GM10847 (cell line): ENCODE measurements around the gene NR6A1.

ENCODE experiments used
- POLR2A ChIP-seq: IDR thresholded peaks from 2 replicates; pipeline ENCODE4 v1.6.1; 2011; ENCODE audit not compliant: insufficient read length; ENCODE audit errors: extremely low read depth

NR6A1 gene

DNA sequence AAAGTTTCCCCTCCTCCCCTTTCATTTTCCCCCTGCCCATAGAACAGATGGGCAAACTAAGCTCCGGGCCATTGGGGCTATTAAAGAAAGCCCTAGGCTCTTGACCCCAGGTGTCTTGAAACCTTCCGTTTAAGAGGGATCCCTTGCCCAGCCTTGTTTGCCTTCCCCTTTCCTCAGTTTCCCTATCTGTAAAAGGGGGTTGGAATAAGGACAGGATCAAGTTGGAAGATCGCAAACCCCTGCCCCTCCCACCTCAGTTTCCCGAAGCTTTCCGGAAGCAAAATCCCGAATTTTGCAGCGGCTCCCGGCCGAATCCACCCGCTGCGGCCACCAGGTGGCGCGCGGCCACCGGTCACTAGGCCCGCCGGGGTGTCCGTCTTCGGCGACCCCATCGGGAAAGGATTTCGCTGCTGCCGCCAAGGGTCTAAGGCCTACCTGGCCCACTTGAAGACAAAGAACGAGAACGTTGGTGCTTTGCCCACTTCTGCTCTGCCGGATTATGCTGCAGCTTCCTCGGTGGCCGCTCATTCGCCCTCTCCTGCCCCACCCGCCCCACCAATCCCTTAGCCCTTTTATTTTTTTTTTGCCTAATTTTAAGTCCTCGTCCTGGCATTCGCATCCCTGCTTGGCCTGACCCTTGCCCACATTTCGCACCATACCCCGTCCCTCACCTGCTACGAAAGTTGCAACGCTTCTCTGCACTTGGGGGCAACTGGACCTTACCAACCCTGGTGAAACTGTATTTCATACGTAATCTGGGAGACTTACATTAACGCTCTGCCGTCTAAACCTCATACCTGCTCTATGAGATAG lies 962 bp upstream of the NR6A1 start:
- TF ChIP-seq POLR2A = no peak

DNA sequence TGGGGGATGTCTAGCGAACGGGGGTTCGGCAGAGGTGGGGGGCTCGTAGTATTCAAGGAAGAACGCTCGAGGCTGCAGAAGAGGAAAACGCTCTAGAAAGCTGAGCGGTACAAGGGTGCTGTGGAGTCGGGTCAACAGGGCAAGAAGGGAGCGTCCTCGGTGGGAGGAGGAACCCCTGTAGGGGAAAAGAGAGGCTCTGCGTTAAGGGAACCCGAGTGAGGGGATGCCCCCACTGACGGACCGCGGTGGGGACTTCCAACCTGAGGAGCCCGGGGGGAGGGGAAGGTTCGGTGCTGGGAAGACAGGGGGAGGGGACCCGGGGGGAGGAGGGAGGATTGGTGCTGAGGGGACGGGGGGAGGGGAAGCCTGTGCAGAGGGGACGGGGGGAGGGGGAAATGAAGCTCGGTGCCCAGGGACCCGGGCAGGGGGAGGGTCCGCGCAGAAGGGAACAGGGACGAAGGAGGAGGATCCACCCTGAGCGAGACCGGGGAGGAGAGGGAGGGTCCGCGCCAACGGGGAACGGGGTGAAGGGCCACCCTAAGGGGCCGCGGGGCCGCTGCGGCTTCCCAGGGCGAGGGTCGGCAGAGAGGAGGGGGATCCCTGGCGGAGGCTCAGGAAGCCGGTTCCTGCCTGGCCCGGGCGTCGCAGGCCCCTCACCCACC lies 621 bp downstream of the NR6A1 start:
- no peak for TF ChIP-seq POLR2A

DNA sequence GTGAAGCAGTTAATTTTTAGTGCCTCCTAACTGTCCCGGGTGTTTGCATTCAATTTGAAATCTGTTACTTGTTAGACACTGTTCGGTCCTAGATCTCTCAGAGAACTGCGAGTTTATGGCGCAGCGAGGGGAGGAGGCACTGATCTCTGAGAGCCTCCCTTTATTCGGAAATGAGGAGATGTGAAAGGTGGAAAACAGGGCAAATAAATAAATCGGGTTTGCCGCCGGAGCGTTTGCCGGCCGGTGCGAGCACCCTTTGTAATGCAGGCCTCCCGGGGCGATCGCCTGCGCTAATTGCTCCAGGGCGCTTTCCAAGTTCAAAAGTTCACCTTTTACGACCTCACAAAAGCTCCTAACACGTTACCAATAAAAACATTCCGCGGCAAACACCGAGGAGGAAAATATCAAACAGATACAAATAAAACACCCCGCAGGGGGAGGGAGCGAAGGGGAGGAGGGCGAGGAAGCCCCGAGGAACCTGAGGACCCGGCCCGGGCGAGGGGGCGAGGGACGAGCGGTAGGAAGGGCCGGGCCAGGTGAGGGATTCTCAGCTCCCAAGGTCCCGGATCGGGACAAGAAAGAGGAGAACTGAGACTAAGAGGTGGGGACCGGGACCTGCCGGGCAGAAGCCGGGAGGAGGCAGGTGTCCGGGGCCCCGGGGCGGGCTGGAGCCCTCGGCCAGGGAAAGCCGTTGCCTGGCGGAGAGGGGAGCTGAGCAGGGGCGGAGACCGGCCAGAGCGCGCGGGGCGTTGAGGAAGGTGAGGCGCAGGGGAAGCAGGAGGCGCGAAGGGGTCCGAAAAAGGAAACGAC lies 1.4 kb downstream of the NR6A1 start:
- no peak for TF ChIP-seq POLR2A

DNA sequence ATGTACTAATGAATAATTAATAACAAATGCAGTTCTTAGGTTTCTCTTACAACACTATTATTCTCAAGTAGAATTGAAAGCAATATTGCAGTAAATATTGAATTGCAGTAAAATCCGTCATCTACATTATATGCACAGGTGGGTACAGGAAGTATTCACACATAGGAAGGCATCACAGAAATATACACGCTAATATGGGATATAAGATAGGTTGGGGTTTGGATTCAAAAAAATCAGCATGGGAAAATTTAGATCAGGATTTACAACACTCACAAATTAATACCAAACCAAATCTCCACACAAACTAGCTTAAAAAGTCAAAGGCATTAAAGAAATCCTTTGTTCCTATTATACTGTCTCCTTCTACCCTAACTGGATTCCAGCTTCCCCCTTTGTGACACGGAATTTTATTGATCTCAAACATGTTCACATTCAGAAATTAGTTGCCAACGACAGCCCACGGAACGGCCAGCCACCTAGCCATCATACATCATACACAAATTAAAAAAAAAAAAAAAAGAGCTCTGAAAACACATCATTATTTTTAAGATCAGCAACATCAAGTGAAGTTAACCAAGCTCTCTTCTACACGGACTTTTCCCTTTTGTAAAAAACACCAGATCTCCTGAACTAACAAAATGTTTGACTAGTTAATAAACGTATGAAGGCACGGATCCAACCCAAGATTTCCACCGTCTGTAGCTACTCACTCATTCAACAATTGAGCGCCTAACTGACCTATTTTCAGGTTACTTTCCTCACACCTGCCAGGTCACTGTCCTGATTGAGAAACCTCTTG lies 2.2 kb downstream of the NR6A1 start:
- TF ChIP-seq POLR2A = no peak

DNA sequence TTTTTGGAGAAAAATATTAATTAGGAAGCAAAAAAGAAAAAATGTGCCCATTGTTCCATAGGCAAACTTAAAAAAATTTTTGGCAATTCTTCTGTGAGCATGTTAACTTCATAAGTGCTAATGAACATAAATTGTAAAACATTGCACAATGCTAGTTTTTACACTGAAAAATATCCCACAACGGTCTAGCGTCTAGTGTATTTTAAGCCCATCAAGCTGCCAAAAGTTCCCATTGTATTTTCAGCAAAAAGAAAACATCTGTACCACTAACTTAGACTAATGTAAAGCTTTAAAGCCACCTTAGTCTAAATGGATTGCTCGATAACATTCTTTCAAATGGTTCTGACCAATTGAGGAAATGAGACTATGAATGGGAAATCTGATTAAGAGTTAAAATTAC lies 2.8 kb downstream of the NR6A1 start:
- TF ChIP-seq POLR2A = no peak

DNA sequence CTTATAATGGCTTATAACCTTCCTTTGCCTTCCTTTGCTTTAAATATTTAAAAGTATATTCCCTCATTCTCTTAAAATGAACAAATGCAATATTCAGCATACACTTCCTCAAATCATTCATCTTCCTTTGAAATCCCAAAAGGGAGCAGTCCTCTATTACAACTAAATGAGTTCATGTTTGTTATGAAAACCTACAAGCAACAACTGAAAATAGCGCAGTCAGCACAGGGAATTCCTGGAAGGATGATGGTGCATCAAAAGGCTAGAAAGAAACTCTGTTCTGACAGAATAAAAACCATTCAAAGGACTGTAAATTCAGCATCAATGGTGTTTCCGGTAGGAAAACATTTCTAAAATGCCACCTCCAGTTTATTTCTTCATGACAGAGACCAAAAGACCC lies 3.3 kb downstream of the NR6A1 start:
- TF ChIP-seq POLR2A = no peak

DNA sequence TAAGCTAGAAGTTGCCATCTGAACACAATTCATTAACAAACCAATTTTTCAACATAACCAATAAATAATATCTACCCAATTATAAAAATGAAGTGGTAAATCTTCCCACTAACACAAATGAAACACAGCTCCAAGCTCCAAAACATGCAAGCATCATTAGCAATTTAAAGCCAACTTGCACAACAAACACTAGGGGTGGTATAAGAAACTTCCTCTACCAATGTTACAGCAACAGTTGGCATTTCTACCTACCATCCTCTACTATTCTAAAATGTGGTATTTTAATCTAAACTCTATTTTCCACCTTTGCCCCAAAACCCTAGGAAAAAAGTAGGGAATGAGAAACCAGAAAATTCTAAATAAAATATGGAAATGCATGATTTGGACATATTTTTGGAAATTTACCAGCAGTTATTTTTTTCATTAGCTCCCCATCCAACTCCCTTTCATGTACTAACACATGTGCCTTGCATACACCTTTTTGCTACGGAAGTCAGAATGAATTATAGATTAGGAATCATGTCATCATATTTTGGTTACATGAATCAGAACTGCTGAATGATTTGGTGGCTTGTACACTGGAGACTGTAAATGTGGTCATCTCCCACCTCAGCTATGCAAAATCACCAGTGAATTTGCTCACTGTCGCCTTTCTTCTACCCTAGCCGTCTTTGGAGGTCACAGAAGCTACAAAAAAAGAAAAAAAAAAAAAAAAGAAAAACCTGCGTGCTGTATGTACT lies 4.1 kb downstream of the NR6A1 start:
- TF ChIP-seq POLR2A = no peak

DNA sequence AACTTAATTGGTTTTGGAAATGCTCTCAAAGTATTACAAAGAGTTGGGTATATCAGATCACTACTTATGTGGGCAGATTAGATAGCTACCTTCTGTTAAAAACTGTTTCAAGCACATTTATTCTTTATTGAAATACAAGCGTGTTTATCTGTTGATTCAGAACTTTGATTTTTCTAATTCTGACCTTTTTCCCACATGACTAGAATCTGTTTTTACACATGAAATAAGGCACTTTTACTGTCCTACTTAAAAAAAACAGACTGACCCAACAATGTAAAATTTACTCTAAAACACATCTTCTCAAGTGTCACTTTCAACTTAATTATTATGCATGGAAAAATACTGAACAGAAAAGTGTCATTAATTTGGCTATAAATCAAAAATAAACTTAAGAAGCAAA lies 4.8 kb downstream of the NR6A1 start:
- no peak for TF ChIP-seq POLR2A

DNA sequence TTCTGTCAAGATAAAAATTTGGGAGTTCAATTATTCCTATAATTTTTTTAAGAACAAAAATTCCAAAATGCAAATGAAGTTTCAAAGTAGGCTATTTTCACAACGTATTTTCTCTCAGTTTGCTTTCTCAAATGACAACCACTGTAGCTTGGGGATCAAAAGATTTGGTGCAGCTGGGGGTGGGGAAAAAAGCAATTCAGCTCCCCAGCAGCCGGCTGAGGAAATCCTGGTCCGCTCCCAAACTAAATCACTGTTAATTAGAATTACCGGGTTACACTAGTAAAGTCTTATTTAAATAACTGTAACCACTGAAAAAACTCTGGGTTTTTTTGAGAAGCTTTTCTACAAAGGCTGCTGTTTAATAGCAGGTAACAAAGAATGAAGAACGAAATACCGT lies 5.7 kb downstream of the NR6A1 start:
- no peak for TF ChIP-seq POLR2A

DNA sequence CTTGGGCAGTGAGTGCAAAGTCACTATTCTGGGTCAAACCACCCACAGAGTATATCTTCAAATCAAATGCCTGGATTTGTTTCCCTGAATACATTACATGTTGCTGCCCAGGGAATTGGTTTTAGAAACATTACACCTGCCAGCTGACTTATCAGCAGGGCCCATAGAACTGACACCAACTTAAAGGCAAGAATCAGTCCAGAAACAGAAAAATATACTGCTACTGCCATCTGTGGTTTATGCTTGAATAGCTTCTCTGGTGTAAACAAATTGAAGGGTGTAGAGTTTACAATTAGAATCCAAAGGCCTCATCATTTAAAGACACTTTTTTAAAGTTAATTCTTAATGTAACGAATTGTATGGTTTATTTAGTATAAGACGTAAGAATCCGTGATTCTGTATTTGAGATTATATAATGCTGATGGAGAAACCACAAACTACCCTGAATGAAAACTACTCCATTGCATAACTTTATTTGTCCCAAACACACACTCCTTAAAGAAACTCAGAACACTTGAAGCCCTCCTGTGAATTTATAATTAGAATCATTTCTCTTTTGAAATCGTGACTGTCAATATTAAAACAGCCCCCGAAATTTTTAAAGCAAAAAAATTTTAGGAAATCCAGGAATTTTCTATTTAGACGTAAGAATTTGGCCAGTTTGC lies 6.2 kb downstream of the NR6A1 start:
- no peak for TF ChIP-seq POLR2A

DNA sequence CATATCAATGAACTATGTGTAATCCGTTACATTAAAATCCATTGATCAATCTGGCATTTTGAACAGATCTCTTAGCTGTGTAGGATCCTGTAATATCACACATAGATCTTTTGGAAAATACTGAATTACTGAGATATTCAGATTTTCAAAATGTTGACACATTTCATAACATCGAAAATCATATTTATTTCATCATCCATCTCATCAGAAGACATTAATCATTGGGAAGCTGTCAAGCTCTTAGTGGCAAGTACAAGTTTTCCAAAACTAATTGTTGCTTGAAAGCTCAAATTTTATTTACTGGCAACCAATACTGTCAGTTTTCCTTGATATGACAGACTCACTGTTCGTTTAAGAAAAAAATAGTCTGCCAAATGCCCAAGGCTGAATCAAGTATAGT lies 8.5 kb downstream of the NR6A1 start:
- no peak for TF ChIP-seq POLR2A

DNA sequence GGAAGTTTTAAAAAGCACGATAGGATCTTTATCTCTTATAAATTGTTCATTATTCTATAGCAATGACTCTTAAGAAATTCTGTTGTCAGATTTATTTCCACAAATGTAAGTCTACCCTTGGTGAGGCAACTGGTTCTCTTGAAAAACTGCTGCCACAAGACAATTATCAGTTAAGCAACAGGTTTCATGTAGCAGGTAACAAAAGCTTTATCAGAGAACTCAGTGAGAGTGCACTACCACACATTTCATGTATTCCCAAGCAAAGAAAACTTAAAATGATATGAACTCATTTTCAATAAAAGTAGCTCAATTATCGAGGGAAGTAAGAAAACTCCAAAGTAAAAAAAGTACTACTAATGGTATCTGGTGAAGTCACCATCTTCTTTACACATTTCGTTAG lies 9.4 kb downstream of the NR6A1 start:
- TF ChIP-seq POLR2A = no peak

DNA sequence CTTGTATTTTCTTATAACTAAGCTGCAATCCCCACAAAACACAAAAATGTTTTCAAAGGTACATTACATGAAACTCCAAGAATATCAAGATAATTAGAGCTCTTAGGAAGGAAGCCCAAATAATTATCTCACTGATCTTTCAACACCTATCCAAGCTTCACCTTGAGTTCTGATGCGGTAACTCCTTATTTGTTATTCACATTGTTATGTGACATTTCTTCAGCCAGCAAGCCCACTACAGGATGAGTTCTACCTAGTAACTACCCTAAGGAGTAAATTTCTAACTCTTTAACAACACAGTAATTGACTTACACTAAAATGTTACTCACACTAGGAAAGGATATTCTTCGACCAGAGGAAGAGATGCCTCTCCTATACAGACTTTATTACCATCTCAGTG lies 9.9 kb downstream of the NR6A1 start:
- TF ChIP-seq POLR2A = no peak

DNA sequence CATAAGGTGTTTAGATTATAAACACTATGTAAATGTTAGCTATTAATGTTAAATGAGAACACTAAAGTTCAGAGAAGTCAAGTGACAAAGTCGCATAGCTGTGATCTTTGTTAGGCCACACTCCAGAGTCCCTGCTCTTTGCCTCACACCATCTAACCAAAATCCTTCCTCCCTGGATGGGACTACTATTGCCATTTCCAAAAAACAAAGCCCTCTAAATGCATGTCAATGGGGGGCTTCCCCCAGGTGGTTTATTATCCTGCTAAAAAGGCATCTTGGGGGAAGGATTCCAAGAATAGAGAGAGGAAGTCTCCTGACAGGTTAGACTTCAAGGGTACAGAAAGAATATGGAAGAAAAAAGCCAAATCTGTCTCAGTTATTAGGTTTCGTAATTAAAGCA lies 10.4 kb downstream of the NR6A1 start:
- TF ChIP-seq POLR2A = no peak
